ENCODE results near the gene BGLAP.

Gene BGLAP

GRCh38 chr1:156244712-156245111 lies 2.7 kb downstream of the BGLAP start:
- Histone ChIP-seq H3K4me1 (ENCODE audit: control insufficient read depth, insufficient read depth, low read length) (peaks cover 21% of the 10 kb centered on the region), H3K4me3 (ENCODE audit: low read depth, low read length) (no peak overlapping the region), H3K9ac (ENCODE audit: low read length) (no peak overlapping the region), H3K27ac (ENCODE audit: low read depth, low read length) (no peak overlapping the region), H3K36me3 (ENCODE audit: control insufficient read depth, insufficient read depth, low read length) (peaks cover 25% of the 10 kb centered on the region), H3K9me3 (ENCODE audit: control insufficient read depth, insufficient read depth, low read depth, low read length) (no peaks in the 10 kb centered on the region), H3K27me3 (ENCODE audit: control insufficient read depth, insufficient read depth, low read length) (no peaks in the 10 kb centered on the region)

GRCh38 chr1:156245451-156246232 lies 3.7 kb downstream of the BGLAP start:
- H3K36me3 ChIP-seq (ENCODE audit: control insufficient read depth, insufficient read depth, low read length), result peaks cover 30% of the 10 kb centered on the region
- peaks cover 21% of the 10 kb centered on the region for H3K4me1 ChIP-seq (ENCODE audit: control insufficient read depth, insufficient read depth, low read length)
- peak overlapping the region; percentile 30; the same call in 1 of the 2 replicates for H3K4me3 ChIP-seq (ENCODE audit: low read depth, low read length)
- H3K27ac ChIP-seq (ENCODE audit: low read depth, low read length), result no peak overlapping the region
- H3K27me3 ChIP-seq (ENCODE audit: control insufficient read depth, insufficient read depth, low read length), result no peaks in the 10 kb centered on the region
- H3K9ac ChIP-seq (ENCODE audit: low read length), result no peak overlapping the region
- no peaks in the 10 kb centered on the region for H3K9me3 ChIP-seq (ENCODE audit: control insufficient read depth, insufficient read depth, low read depth, low read length)

GRCh38 chr1:156246241-156246780 lies 4.3 kb downstream of the BGLAP start:
- no peak overlapping the region for H3K4me3 ChIP-seq (ENCODE audit: low read depth, low read length)
- H3K9me3 ChIP-seq (ENCODE audit: control insufficient read depth, insufficient read depth, low read depth, low read length), result no peaks in the 10 kb centered on the region
- H3K9ac ChIP-seq (ENCODE audit: low read length), result no peak overlapping the region
- H3K27me3 ChIP-seq (ENCODE audit: control insufficient read depth, insufficient read depth, low read length), result no peaks in the 10 kb centered on the region
- H3K36me3 ChIP-seq (ENCODE audit: control insufficient read depth, insufficient read depth, low read length), result peaks cover 33% of the 10 kb centered on the region
- no peak overlapping the region for H3K27ac ChIP-seq (ENCODE audit: low read depth, low read length)
- peaks cover 19% of the 10 kb centered on the region for H3K4me1 ChIP-seq (ENCODE audit: control insufficient read depth, insufficient read depth, low read length)

- Histone ChIP-seq H3K4me3 (ENCODE audit: low read depth, low read length) (no peak overlapping the region), H3K27me3 (ENCODE audit: control insufficient read depth, insufficient read depth, low read length) (no peaks in the 10 kb centered on the region), H3K9ac (ENCODE audit: low read length) (no peak overlapping the region), H3K36me3 (ENCODE audit: control insufficient read depth, insufficient read depth, low read length) (peaks cover 39% of the 10 kb centered on the region), H3K4me1 (ENCODE audit: control insufficient read depth, insufficient read depth, low read length) (peaks cover 19% of the 10 kb centered on the region), H3K9me3 (ENCODE audit: control insufficient read depth, insufficient read depth, low read depth, low read length) (no peaks in the 10 kb centered on the region), H3K27ac (ENCODE audit: low read depth, low read length) (no peak overlapping the region)
Observed at GRCh38 chr1:156246781-156247459, 4.9 kb downstream of the BGLAP start.

- Histone ChIP-seq H3K27ac (ENCODE audit: low read depth, low read length) (no peak within 1 kb of the TSS), H3K36me3 (ENCODE audit: control insufficient read depth, insufficient read depth, low read length) (peaks cover 44% of the 10 kb centered on the region), H3K9me3 (ENCODE audit: control insufficient read depth, insufficient read depth, low read depth, low read length) (no peaks in the 10 kb centered on the region), H3K9ac (ENCODE audit: low read length) (no peak within 1 kb of the TSS), H3K27me3 (ENCODE audit: control insufficient read depth, insufficient read depth, low read length) (no peaks in the 10 kb centered on the region), H3K4me1 (ENCODE audit: control insufficient read depth, insufficient read depth, low read length) (peaks cover 19% of the 10 kb centered on the region), H3K4me3 (ENCODE audit: low read depth, low read length) (no peak within 1 kb of the TSS)
Observed at GRCh38 chr1:156247460-156248322, 5.7 kb downstream of the BGLAP start, which contains the start of gene PAQR6. Gene PAQR6 (minus strand): TSS chr1:156248056. CDS start chr1:156246731, 1,325 bp downstream.

GRCh38 chr1:156248323-156248683 lies 6.3 kb downstream of the BGLAP start:
- H3K9ac ChIP-seq (ENCODE audit: low read length), result no peak overlapping the region
- no peak overlapping the region for H3K4me3 ChIP-seq (ENCODE audit: low read depth, low read length)
- H3K27me3 ChIP-seq (ENCODE audit: control insufficient read depth, insufficient read depth, low read length), result no peaks in the 10 kb centered on the region
- peaks cover 19% of the 10 kb centered on the region for H3K4me1 ChIP-seq (ENCODE audit: control insufficient read depth, insufficient read depth, low read length)
- peaks cover 49% of the 10 kb centered on the region for H3K36me3 ChIP-seq (ENCODE audit: control insufficient read depth, insufficient read depth, low read length)
- H3K9me3 ChIP-seq (ENCODE audit: control insufficient read depth, insufficient read depth, low read depth, low read length), result no peaks in the 10 kb centered on the region
- H3K27ac ChIP-seq (ENCODE audit: low read depth, low read length), result no peak overlapping the region

GRCh38 chr1:156249593-156249992 lies 7.6 kb downstream of the BGLAP start:
- Histone ChIP-seq H3K27me3 (ENCODE audit: control insufficient read depth, insufficient read depth, low read length) (no peaks in the 10 kb centered on the region), H3K9me3 (ENCODE audit: control insufficient read depth, insufficient read depth, low read depth, low read length) (no peaks in the 10 kb centered on the region), H3K4me3 (ENCODE audit: low read depth, low read length) (no peak overlapping the region), H3K36me3 (ENCODE audit: control insufficient read depth, insufficient read depth, low read length) (peaks cover 56% of the 10 kb centered on the region), H3K9ac (ENCODE audit: low read length) (no peak overlapping the region), H3K4me1 (ENCODE audit: control insufficient read depth, insufficient read depth, low read length) (peaks cover 19% of the 10 kb centered on the region), H3K27ac (ENCODE audit: low read depth, low read length) (no peak overlapping the region)

GRCh38 chr1:156251527-156251926 lies 9.5 kb downstream of the BGLAP start:
- Histone ChIP-seq H3K27ac (ENCODE audit: low read depth, low read length) (no peak overlapping the region), H3K36me3 (ENCODE audit: control insufficient read depth, insufficient read depth, low read length) (peaks cover 66% of the 10 kb centered on the region), H3K9ac (ENCODE audit: low read length) (no peak overlapping the region), H3K4me1 (ENCODE audit: control insufficient read depth, insufficient read depth, low read length) (peaks cover 17% of the 10 kb centered on the region), H3K27me3 (ENCODE audit: control insufficient read depth, insufficient read depth, low read length) (no peaks in the 10 kb centered on the region), H3K9me3 (ENCODE audit: control insufficient read depth, insufficient read depth, low read depth, low read length) (no peaks in the 10 kb centered on the region), H3K4me3 (ENCODE audit: low read depth, low read length) (no peak overlapping the region)

GRCh38 chr1:156253634-156254033 lies 11.7 kb downstream of the BGLAP start:
- Histone ChIP-seq H3K27me3 (ENCODE audit: control insufficient read depth, insufficient read depth, low read length) (no peaks in the 10 kb centered on the region), H3K4me1 (ENCODE audit: control insufficient read depth, insufficient read depth, low read length) (no peaks in the 10 kb centered on the region), H3K9me3 (ENCODE audit: control insufficient read depth, insufficient read depth, low read depth, low read length) (no peaks in the 10 kb centered on the region), H3K27ac (ENCODE audit: low read depth, low read length) (no peak overlapping the region), H3K9ac (ENCODE audit: low read length) (no peak overlapping the region), H3K36me3 (ENCODE audit: control insufficient read depth, insufficient read depth, low read length) (peaks cover 87% of the 10 kb centered on the region), H3K4me3 (ENCODE audit: low read depth, low read length) (no peak overlapping the region)

GRCh38 chr1:156257711-156258110 lies 15.7 kb downstream of the BGLAP start:
- Histone ChIP-seq H3K4me1 (ENCODE audit: control insufficient read depth, insufficient read depth, low read length) (no peaks in the 10 kb centered on the region), H3K36me3 (ENCODE audit: control insufficient read depth, insufficient read depth, low read length) (peaks cover 85% of the 10 kb centered on the region), H3K4me3 (ENCODE audit: low read depth, low read length) (no peak overlapping the region), H3K27me3 (ENCODE audit: control insufficient read depth, insufficient read depth, low read length) (no peaks in the 10 kb centered on the region), H3K27ac (ENCODE audit: low read depth, low read length) (no peak overlapping the region), H3K9me3 (ENCODE audit: control insufficient read depth, insufficient read depth, low read depth, low read length) (no peaks in the 10 kb centered on the region), H3K9ac (ENCODE audit: low read length) (no peak overlapping the region)
